Measurements from ENCODE around the gene NCEH1.
"Not testable (repeated sequence)": the region's sequence is repeated elsewhere in the genome, so short reads cannot be mapped to it uniquely, and the experiment has no call there.

The NCEH1 gene

GRCh38 chr3:172708921-172709773 lies 1.7 kb downstream of the NCEH1 start:
- peak in 1 of 42 donors; percentile 35 for DNase-seq
- intact Hi-C loops (cut with DNase I), result no loop called here

GRCh38 chr3:172707967-172708366 lies 2.9 kb downstream of the NCEH1 start:
- no peak for DNase-seq
- intact Hi-C loops (cut with DNase I), result no loop called here

- DNase-seq, result no peak
- intact Hi-C loops (cut with DNase I), result no loop called here
Measured at GRCh38 chr3:172707030-172707429, 3.8 kb downstream of the NCEH1 start.

- intact Hi-C loops (cut with DNase I), result no loop called here
- no peak for DNase-seq
Measured at GRCh38 chr3:172705170-172705569, 5.7 kb downstream of the NCEH1 start.

- peak in 26 of 42 donors; percentile 6 to 77 (median 42) for DNase-seq
- intact Hi-C loops (cut with DNase I), result no loop called here
Measured at GRCh38 chr3:172704001-172704400, 6.9 kb downstream of the NCEH1 start.

- DNase-seq; intact Hi-C loops (cut with DNase I): not testable (repeated sequence)
Measured at GRCh38 chr3:172702731-172703130, 8.1 kb downstream of the NCEH1 start.

GRCh38 chr3:172702256-172702655 lies 8.6 kb downstream of the NCEH1 start:
- no peak for DNase-seq

GRCh38 chr3:172701751-172702150 lies 9.1 kb downstream of the NCEH1 start:
- no peak for DNase-seq
- intact Hi-C loops (cut with DNase I), result no loop called here

More at GRCh38 chr3:172702256-172702655, 8.6 kb downstream of the NCEH1 start:
- intact Hi-C loops (cut with DNase I), result no loop called here

GRCh38 chr3:172700936-172701455 lies 9.9 kb downstream of the NCEH1 start:
- intact Hi-C loops (cut with DNase I), result no loop called here
- DNase-seq, result no peak

- intact Hi-C loops (cut with DNase I), result no loop called here
- no peak for DNase-seq
Measured at GRCh38 chr3:172700256-172700655, 10.6 kb downstream of the NCEH1 start.

- intact Hi-C loops (cut with DNase I), result no loop called here
- no peak for DNase-seq
Measured at GRCh38 chr3:172699031-172699430, 11.8 kb downstream of the NCEH1 start.

GRCh38 chr3:172698631-172699030 lies 12.2 kb downstream of the NCEH1 start:
- intact Hi-C loops (cut with DNase I), result no loop called here
- DNase-seq, result peak in 11 of 42 donors; percentile 17 to 59 (median 45)

GRCh38 chr3:172697558-172697957 lies 13.3 kb downstream of the NCEH1 start:
- no peak for DNase-seq
- intact Hi-C loops (cut with DNase I), result no loop called here

- intact Hi-C loops (cut with DNase I), result no loop called here
- DNase-seq, result no peak
Measured at GRCh38 chr3:172696357-172696756, 14.5 kb downstream of the NCEH1 start.

GRCh38 chr3:172694573-172695246 lies 16.2 kb downstream of the NCEH1 start:
- DNase-seq, result no peak
- intact Hi-C loops (cut with DNase I), result no loop called here

- DNase-seq, result peak in 1 of 42 donors; percentile 47
- intact Hi-C loops (cut with DNase I), result no loop called here
Measured at GRCh38 chr3:172692751-172693338, 18.0 kb downstream of the NCEH1 start.

- intact Hi-C loops (cut with DNase I), result no loop called here
- no peak for DNase-seq
Measured at GRCh38 chr3:172690936-172691335, 19.9 kb downstream of the NCEH1 start.

- intact Hi-C loops (cut with DNase I), result no loop called here
- DNase-seq, result no peak
Measured at GRCh38 chr3:172688588-172688987, 22.3 kb downstream of the NCEH1 start.

GRCh38 chr3:172687501-172687900 lies 23.4 kb downstream of the NCEH1 start:
- intact Hi-C loops (cut with DNase I), result no loop called here
- no peak for DNase-seq
